A204.1 (cell line): Measurements from ENCODE around the gene CCDC170.

Experiments
- FAIRE-seq: peaks from 2 replicates; lab custom pipeline; 2012; peaks lifted over from hg19 to GRCh38; lab: Jason Lieb, UNC

Gene CCDC170

GRCh38 chr6:151658091-151658490 is 164.3 kb downstream of the CCDC170 start:
- FAIRE-seq = no peak

- no peak for FAIRE-seq
Measured at GRCh38 chr6:151659212-151659611, 165.4 kb downstream of the CCDC170 start.

GRCh38 chr6:151661509-151661908 is 167.7 kb downstream of the CCDC170 start:
- FAIRE-seq = no peak

DNA sequence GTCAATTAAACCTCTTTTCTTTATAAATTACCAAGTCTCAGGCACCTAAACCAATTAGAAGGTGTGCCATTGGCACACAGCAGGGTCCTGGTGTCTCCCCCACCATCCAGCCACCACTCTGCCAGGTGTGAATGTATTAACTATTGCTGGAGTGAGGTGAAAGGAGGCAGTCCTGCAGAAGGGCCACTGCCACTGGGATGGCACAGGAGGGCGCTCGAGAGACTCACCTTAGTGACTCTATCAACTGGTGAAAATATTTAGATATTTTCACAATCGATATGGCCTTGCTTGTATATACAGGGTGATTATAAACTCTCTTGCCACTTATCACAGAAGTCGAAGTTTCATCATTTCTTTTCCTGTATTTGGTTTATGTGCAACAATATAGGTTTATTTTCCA is 168.1 kb downstream of the CCDC170 start:
- no peak for FAIRE-seq

- FAIRE-seq = no peak
Measured at GRCh38 chr6:151663559-151663958, 169.7 kb downstream of the CCDC170 start.

DNA sequence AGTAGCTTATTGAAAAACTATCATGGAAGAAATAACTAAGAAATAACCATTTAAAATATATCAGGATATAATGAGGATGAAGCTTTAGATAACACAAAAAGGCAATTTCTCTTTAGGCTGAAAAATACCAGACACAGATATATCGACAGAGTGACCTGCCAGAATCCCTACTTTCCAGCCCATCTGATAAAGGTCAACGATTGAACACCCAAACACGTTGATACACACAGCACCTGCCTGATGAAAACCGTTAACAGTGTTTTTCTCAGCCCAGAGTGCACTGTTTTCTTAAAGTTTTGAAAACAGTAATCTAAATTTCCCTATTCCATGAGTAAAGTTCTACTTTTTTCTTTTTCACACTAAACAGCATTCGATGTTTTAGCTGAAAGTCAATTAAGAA is 170.6 kb downstream of the CCDC170 start:
- FAIRE-seq = no peak

- no peak for FAIRE-seq
Measured at GRCh38 chr6:151665329-151665728, 171.5 kb downstream of the CCDC170 start.

DNA sequence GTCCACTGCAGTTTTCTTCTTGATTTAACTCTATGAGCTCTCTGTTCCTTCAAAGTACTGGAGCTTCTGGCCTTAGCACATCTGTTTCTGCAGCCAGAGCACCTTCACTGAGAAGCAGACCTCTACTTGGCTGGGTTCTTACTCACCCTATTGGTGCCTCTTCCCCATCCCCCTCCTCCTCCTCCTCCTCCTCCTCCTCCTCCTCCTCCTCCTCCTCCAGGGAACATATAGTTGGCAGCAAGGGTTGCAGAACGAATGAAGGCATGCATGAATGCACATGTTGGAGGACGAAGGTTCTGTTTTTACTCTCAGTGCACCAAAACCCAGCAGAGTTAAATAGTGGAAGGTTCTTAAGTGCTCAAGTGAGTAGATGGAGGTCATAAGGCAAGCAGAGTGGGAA is 172.7 kb downstream of the CCDC170 start:
- FAIRE-seq = no peak

DNA sequence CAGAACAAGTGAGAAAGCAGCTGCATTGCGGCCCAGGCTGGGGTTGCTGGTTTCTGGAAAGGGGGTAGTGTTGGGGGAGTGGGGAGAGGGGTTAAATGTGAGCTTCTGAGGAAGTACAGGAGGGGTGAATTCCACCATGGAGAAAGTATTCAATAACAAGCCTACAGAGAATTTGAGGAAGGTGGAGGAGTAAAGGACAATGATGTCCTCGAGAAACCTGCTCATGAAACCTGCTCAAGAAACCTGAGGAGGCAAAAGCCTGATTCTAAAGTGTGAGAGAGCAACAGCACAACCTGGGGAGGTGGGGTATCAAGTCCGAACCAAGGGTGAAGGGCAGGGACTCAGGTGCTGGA is 175.4 kb downstream of the CCDC170 start:
- no peak for FAIRE-seq

GRCh38 chr6:151670116-151670515 is 176.3 kb downstream of the CCDC170 start:
- FAIRE-seq = no peak
